ENCODE results near the gene UBE2D3.

The UBE2D3 gene

GRCh38 chr4:102758241-102759160 lies 68.8 kb downstream of the UBE2D3 start:
- no peak for DNase-seq (ENCODE audit: low read depth in 1 of 2, low spot score in 1 of 2)

GRCh38 chr4:102757681-102758080 lies 69.7 kb downstream of the UBE2D3 start:
- DNase-seq (ENCODE audit: low read depth in 1 of 2, low spot score in 1 of 2) = no peak

GRCh38 chr4:102754044-102754443 lies 73.3 kb downstream of the UBE2D3 start:
- DNase-seq (ENCODE audit: low read depth in 1 of 2, low spot score in 1 of 2) = no peak

GRCh38 chr4:102751941-102752340 lies 75.4 kb downstream of the UBE2D3 start:
- no peak for DNase-seq (ENCODE audit: low read depth in 1 of 2, low spot score in 1 of 2)

All from activated T-helper 1 cell treated with anti-CD3 and anti-CD28 coated beads, Interleukin-2, amount 50 U/mL, for 16 hours (primary cell).